Peyer's patch (tissue), 4 donors: ENCODE results near the gene MRPL42.
"Not testable (repeated sequence)": the region's sequence is repeated elsewhere in the genome, so short reads cannot be mapped to it uniquely, and the experiment has no call there.

Experiments
- POLR2A ChIP-seq, 2 donors: fragments of 450-650 bp; IDR thresholded peaks; one replicate each; pipeline ENCODE4 v1.5.1; 2017; ENCODE audit warnings: antibody characterized with exemption in 2 of 2, mild to moderate bottlenecking in 2 of 2, moderate library complexity in 2 of 2
- TF ChIP-seq, protein P1 (sequence below), 6 experiments: fragments of 450-650 bp in 4 of 6; fragments of 200-600 bp in 2 of 6; sonication (generic) in 1 of 6; IDR thresholded peaks; one replicate each; pipeline ENCODE4 v1.5.1; 2017 to 2019; ENCODE audit warnings: antibody characterized with exemption in 6 of 6, mild to moderate bottlenecking in 3 of 6, moderate library complexity in 1 of 6

DNA sequence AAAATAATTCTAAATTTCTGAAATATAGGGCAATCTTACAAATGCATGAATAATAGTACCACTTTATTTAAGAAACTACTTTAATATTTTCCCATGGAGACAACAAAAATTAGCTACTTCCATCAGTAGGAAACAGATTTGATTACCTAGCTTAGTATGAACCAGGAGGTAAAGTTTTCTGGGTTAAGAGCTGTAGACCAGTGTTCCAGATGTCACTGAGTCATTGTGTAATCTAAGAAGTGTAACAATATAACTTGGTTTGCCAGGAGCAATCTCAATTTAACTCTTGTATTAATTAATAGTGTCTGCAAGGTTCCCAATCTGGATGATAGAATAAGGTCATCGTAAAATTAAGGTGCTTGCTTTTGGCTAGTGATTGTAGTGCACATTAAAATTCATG, 31.5 kb downstream of the MRPL42 start:
- TF ChIP-seq, protein P1, sequence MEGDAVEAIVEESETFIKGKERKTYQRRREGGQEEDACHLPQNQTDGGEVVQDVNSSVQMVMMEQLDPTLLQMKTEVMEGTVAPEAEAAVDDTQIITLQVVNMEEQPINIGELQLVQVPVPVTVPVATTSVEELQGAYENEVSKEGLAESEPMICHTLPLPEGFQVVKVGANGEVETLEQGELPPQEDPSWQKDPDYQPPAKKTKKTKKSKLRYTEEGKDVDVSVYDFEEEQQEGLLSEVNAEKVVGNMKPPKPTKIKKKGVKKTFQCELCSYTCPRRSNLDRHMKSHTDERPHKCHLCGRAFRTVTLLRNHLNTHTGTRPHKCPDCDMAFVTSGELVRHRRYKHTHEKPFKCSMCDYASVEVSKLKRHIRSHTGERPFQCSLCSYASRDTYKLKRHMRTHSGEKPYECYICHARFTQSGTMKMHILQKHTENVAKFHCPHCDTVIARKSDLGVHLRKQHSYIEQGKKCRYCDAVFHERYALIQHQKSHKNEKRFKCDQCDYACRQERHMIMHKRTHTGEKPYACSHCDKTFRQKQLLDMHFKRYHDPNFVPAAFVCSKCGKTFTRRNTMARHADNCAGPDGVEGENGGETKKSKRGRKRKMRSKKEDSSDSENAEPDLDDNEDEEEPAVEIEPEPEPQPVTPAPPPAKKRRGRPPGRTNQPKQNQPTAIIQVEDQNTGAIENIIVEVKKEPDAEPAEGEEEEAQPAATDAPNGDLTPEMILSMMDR (IDR thresholded peaks at IDR 0.05): not testable (repeated sequence)
- TF ChIP-seq POLR2A (IDR thresholded peaks at IDR 0.05): not testable (repeated sequence)
